Activated CD8-positive, alpha-beta memory T cell treated with anti-CD3 and anti-CD28 coated beads for 48 hours (primary cell): ENCODE measurements around the gene PRKACB.

Source experiments
- DNase-seq, 3 experiments: peaks; one replicate each; pipeline ENCODE4 v3.0.0-alpha.2; 2020; ENCODE audit warnings: low read depth in 2 of 3, low spot score in 2 of 3

PRKACB gene

GRCh38 chr1:84155517-84155916, 11.4 kb downstream of the PRKACB start:
- DNase-seq: no peak

GRCh38 chr1:84156210-84156621, 12.1 kb downstream of the PRKACB start:
- DNase-seq: no peak

DNA sequence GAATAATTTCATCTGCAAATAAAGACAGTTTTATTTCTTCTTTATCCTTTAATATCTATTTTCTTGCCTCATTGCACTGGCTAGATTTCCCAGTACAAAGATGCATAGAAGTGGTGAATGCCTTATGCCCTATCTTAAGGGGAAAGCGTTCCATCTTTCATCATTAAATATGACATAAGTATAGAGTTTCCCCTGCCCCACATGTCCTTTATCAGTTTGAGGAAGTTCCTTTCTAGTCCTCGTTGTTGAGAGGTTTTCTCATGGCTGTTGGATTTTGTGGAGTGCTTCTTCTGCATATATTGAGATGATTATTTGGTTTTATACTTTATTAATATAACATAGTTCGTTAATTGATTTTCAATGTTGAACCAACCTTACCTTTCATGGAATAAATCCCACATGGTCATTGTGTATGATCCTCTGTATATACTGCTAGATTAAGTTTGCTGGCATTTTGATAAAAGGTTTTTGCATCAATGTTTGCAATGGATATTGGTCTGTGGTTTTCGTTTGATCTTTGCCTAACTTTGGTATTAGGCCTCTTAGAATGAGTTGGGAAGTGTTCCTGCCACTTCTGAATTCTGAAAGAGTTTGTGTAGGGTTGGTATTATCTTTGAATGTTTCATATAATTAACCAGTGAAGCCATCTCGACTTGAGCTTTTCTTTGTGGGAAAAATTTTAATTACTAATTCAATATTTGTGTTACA, 15.6 kb downstream of the PRKACB start:
- no peak for DNase-seq

GRCh38 chr1:84162295-84162694, 18.2 kb downstream of the PRKACB start:
- DNase-seq: no peak

- DNase-seq: no peak
Measured at GRCh38 chr1:84163123-84163931, 19.3 kb downstream of the PRKACB start.

DNA sequence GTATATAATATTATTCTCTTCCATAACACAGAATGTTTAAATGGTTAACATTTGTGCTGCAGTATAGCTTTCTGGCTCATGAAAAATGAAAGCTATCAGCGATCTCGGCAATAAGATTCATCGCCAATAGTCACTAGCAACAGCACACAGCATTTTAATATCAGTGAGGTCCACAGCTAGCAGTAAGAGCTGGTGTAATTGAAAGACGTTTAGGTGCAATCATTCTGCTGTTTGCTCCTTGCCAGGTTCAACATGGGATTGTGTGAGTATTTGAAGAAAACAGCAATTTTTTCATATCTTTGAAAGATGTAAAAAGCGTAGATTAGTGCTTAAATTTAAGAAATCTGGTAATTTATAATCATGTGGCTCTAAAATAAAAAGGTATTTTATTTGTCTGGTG, 20.1 kb downstream of the PRKACB start:
- DNase-seq: no peak

- DNase-seq: no peak
Measured at GRCh38 chr1:84164567-84165021, 20.5 kb downstream of the PRKACB start.

DNA sequence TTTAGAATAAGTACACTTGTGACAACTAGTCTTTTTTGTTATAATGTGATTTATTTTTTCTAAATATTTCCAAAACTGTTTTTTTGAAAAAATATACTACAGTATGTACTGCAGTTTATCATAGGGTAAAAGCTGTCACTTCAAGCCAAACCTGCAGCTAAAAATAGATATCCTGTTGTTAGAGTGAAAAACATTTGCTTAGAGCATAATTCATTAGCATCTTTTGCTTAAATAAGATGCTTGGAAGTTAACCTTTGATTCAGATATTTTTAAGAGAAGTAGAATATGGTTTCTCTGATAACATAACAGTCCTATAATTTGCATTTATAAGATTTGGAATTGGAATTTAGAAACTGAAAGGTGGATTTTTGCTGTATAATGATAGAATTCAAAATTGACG, 21.5 kb downstream of the PRKACB start:
- no peak for DNase-seq

GRCh38 chr1:84166797-84167196, 22.7 kb downstream of the PRKACB start:
- DNase-seq: no peak

DNA sequence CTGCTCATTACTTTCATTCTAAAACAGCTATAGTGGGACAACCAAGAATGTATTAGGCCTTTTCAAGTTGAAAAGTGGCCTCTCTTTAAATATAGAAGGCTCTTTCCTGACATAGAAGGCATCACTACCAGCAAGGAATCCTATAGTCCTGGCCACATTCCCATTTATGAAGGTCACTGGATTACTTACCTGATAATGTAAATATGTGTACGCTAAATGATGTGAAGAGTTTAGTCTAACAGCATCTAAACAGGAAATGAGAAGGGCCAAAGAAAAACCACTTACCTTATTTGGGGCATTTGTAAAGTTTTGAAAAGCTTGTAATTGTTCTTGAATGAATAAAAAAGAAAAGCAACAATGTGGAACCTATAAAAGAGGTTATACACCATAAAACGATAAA, 24.7 kb downstream of the PRKACB start:
- DNase-seq: no peak

DNA sequence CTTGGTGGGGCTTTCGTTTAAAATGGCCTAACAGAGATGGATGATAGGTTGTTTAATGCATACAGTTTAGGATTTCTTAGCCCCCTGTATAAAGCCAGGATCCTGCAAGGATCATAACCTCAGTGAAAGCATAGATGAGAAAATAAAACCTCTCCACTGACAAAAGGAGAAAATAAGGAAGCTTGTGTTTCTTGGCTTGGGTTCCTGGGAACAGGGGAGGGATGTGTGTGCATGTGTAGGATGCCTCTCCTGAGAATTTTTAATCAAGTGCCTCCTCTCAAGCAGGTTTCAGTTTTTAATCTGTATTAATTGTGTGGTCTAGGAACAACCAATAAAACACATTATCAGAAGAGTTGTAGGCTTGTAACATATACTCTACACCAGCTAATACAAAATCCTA, 26.1 kb downstream of the PRKACB start:
- DNase-seq: no peak

DNA sequence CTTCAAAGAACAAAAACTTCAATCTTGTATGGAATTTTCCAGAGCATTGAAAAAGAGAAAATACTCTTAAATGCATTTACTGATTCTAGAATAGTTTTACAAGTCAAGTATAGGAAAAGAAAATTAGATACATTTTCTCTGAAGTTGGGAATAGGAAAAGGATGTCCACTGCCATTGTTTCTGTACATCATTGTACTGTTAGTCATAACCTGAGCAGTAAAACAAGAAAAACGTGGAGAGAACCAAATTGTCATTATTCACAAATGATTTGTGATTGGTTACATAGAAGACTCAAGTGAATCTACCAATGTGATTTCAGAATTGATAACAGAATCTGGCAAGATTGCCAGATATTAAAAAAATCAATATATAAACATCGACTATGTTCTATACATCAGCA, 27.4 kb downstream of the PRKACB start:
- DNase-seq: no peak

DNA sequence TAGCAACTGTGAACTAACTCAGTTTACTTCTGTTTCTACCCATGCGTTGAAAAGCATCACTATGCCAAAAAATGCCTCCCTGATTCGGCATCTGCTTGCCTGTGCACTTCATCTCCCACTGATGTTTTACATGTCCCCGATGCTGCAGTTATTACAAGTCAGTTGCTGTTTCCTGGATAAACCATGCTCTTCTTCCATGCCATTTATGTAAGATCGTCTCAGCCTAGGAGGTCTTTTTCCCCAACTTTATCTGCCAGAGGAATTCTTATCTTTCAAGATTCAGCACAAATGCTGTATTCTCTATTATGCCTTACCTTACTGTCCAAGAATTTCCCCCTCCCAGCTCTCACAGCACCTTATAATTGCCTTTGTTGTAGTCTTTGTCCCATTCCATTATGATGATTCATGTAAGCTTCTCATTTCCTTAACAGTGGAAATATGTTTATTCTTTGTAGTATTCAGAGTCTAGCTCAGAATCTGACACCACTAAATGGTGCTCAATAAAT, 30.0 kb downstream of the PRKACB start:
- DNase-seq: no peak

DNA sequence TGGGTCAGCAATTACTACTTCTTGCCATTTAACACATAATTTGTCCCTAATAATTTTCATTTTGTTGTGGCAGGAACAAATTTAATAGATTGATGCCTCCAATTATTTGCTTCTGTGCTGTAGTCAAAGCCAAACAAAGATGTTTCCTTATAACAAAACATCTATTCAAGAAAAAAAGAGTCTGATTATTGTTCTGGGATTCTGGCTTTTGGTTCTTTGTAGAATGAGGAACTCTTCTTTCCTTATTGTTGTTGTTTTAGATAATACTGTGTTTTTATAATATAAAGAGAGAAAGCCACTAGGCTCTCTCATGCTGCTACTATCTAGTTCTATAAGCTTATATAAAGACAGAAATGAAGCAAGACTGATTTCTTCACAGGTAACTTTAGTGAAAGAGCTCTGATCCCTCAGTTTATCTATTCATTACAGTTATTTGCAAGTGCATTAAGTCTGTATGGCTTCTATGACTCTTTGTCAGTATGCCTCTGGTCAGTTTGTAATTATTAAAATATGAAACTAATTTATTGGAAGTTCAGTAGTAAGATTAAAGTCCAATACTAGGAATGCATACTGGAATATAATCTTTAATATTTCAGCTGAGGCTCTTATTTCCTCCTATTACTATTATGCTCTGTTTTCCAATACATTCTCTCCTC, 37.4 kb downstream of the PRKACB start:
- DNase-seq: no peak

- no peak for DNase-seq
Measured at GRCh38 chr1:84190455-84190854, 46.4 kb downstream of the PRKACB start.

GRCh38 chr1:84192681-84193080, 48.6 kb downstream of the PRKACB start:
- no peak for DNase-seq

DNA sequence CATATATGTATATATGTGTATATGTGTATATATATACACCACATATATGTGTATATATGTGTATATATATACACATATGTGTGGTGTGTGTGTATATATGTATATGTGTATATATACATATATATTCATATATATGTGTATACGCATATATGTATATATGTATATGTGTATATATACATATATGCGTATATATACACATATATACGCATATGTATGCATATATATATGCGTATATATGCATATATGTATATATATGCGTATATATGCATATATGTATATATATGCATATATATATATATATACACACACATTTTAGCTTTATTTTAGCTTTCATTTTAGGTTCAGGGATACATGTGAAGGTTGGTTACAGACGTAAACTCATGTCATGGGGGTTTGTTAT, 54.8 kb downstream of the PRKACB start:
- no peak for DNase-seq

GRCh38 chr1:84199257-84199656, 55.2 kb downstream of the PRKACB start:
- no peak for DNase-seq

- no peak for DNase-seq
Measured at GRCh38 chr1:84202126-84202525, 58.1 kb downstream of the PRKACB start.

- DNase-seq: no peak
Measured at GRCh38 chr1:84206375-84206774, 62.3 kb downstream of the PRKACB start.

GRCh38 chr1:84208935-84209334, 64.9 kb downstream of the PRKACB start:
- DNase-seq: no peak
